ENCODE data around the gene POLR2H. TPM values are rescaled to one million over a fixed set of nuclear protein-coding genes. Genes with fewer than 3 reads are reported as not detected.

The POLR2H gene
- total RNA-seq, 1 donor from 2014 or later = 26.0 TPM

- ATAC-seq = no peak
- intact Hi-C loops (cut with micrococcal nuclease) = no loop called here
- DNase-seq = no peak
Observed at GRCh38 chr3:184380627-184381260, 19.2 kb downstream of the POLR2H start.

DNA sequence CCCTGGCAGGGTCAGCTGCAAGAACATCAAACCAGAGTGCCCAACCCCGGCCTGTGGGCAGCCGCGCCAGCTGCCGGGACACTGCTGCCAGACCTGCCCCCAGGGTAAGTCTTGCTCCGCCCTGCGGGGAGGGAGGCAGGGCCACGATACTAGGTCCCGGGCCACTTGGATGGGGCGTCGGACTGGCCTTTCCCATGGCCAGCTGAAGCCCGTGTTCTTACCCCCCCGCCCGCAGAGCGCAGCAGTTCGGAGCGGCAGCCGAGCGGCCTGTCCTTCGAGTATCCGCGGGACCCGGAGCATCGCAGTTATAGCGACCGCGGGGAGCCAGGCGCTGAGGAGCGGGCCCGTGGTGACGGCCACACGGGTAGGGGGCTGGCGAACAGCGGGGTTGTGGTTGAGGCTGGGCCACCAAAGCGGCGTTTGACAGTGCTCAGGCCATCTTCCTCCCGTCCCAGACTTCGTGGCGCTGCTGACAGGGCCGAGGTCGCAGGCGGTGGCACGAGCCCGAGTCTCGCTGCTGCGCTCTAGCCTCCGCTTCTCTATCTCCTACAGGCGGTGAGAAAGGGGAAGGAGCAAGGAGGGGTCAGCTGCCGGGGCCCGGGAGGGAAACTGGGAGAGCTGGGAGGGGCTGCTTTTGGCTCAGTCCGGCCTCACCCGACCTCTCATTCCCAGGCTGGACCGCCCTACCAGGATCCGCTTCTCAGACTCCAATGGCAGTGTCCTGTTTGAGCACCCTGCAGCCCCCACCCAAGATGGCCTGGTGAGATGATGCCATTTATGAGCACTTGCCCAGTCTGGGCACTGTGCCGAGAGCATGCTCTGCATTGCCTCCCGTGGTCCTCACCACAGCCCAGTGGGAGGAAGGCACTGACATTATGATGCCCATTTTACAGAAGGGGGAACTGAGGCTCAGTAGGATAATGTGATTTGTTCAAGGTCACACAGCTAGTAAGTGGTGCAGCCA, 20.0 kb downstream of the POLR2H start:
- ATAC-seq (peak; percentile 64), DNase-seq (peak; percentile 75)
- intact Hi-C loops (cut with micrococcal nuclease) = no loop called here

DNA sequence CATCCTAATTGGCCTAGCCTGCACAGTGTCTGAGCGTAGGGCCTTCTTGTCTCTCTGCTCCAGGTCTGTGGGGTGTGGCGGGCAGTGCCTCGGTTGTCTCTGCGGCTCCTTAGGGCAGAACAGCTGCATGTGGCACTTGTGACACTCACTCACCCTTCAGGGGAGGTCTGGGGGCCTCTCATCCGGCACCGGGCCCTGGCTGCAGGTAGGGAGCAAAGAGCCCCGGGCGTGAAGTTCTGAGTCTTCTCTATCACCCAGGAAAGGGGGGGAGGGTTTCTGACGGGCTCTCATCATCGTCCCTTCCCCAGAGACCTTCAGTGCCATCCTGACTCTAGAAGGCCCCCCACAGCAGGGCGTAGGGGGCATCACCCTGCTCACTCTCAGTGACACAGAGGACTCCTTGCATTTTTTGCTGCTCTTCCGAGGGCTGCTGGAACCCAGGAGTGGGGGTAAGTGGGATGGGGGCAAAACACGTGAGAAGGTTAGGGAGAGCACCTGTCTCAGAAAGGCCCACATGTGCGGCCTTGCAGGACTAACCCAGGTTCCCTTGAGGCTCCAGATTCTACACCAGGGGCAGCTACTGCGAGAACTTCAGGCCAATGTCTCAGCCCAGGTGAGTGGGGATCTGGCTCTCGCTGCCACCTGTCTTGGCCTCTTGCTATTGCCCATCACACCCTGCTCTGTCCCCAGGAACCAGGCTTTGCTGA, 21.0 kb downstream of the POLR2H start:
- no peak for ATAC-seq
- intact Hi-C loops (cut with micrococcal nuclease) = no loop called here
- no peak for DNase-seq

GRCh38 chr3:184383033-184383740, 21.7 kb downstream of the POLR2H start:
- intact Hi-C loops (cut with micrococcal nuclease) = no loop called here
- ATAC-seq = no peak

GRCh38 chr3:184384342-184384741, 22.8 kb downstream of the POLR2H start:
- ATAC-seq = no peak
- DNase-seq = no peak
- intact Hi-C loops (cut with micrococcal nuclease) = no loop called here

More at GRCh38 chr3:184383033-184383740, 21.7 kb downstream of the POLR2H start:
- no peak for DNase-seq

DNA sequence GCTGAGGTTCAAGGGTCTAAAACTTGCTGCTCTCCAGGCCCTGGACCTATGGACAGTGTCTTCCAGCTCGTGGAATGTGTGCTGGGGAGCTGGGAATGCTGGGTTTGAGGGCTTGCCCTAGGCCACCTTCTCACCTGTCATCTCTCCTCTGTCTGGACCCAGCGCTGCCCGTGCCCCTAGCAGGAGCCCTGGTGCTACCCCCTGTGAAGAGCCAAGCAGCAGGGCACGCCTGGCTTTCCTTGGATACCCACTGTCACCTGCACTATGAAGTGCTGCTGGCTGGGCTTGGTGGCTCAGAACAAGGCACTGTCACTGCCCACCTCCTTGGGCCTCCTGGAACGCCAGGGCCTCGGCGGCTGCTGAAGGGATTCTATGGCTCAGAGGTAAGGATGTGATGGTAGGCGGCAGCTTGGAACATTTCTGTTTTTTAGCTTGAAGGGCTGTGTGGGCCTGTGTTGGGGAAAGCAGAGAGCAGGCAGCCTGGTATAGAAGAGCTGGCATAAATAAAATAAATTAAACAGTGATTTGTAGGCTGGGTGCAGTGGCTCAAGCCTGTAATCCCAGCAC, 23.4 kb downstream of the POLR2H start:
- intact Hi-C loops (cut with micrococcal nuclease) = no loop called here
- ATAC-seq = no peak
- no peak for DNase-seq

GRCh38 chr3:184386047-184386806, 24.7 kb downstream of the POLR2H start:
- no peak for ATAC-seq
- intact Hi-C loops (cut with micrococcal nuclease) = no loop called here
- DNase-seq = no peak

DNA sequence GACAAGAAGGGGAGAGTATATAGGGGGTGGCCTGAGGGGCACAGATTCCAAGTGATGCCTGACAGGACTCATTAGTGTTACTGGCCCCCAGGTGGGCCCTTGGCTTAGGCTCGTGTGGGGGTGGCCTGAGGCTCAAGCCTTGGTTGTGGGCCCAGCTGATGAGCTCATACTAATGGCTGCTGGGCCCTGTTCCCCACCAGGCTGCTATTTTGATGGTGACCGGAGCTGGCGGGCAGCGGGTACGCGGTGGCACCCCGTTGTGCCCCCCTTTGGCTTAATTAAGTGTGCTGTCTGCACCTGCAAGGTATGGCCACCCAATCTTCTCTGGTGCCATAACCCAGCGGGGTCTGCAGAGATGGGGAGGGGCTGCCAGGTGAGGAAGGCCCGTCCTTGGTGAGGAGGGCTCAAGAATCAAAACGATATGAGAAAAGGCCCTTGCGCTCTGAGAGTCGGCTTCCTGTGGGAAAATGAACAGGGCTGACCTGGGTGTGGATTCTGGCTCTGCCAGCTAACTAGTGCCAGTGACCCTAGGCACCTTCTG, 25.7 kb downstream of the POLR2H start:
- DNase-seq (no peak), ATAC-seq (no peak)
- intact Hi-C loops (cut with micrococcal nuclease) = no loop called here

DNA sequence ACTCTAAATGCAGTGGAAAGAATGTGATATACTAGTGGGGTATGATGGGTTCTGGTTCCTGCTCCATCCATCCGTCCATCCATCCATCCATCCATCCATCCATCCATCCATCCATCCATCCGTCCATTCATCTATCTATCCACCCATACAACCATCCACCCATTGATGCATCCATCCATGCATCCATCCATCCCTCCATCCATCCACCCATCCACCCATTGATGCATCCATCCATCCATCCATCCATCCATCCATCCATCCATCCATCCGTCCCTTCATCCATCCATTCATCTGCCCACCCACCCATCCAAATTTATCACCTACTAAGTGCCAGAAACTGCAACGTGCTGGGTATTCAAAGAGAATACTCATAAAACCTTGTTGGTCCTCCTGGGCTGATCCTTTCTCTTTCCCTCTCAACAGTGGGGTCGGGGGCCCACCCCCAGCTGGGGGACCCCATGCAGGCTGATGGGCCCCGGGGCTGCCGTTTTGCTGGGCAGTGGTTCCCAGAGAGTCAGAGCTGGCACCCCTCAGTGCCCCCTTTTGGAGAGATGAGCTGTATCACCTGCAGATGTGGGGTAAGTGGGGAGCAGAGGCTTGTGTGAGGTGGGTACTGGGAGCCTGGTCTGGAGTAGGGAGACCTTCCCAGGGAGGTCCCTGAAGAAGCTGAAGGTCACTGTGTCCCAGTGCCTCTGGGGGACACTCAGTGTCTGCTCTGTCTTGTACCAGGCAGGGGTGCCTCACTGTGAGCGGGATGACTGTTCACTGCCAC, 26.8 kb downstream of the POLR2H start:
- intact Hi-C loops (cut with micrococcal nuclease) = no loop called here

GRCh38 chr3:184388936-184389230, 27.4 kb downstream of the POLR2H start:
- no peak for ATAC-seq
- DNase-seq = no peak
- intact Hi-C loops (cut with micrococcal nuclease) = no loop called here

More for the DNA sequence above, 26.8 kb downstream of the POLR2H start:
- DNase-seq (no peak), ATAC-seq (no peak)

GRCh38 chr3:184389384-184389783, 27.9 kb downstream of the POLR2H start:
- intact Hi-C loops (cut with micrococcal nuclease) = no loop called here
- no peak for ATAC-seq
- DNase-seq = no peak

- intact Hi-C loops (cut with micrococcal nuclease) = no loop called here
- ATAC-seq (no peak), DNase-seq (no peak)
Observed at GRCh38 chr3:184389935-184390528, 28.5 kb downstream of the POLR2H start.

DNA sequence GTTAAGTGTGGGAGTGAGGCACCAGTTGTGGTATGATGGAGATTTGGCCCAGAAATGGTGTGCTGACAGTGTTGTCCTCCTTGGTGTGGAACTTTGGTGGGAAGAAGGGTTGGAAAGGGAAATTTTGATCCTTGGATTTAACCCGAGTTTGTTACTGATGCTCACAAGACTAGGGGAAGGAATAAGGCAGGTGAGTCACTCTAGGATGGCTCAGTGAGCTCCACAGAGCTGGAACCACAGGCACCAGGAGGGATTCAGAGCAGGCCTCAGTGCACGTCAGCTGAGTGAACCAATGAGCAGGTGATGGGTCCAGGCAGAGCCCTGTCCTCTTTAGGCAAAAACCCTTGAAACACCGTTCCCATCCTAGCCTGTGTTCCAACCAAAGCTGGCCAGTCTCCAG, 29.8 kb downstream of the POLR2H start:
- DNase-seq = no peak
- ATAC-seq = no peak
- intact Hi-C loops (cut with micrococcal nuclease) = no loop called here

GRCh38 chr3:184395320-184395660, 33.8 kb downstream of the POLR2H start:
- DNase-seq = no peak
- peak; percentile 37 for ATAC-seq
- intact Hi-C loops (cut with micrococcal nuclease) = no loop called here

DNA sequence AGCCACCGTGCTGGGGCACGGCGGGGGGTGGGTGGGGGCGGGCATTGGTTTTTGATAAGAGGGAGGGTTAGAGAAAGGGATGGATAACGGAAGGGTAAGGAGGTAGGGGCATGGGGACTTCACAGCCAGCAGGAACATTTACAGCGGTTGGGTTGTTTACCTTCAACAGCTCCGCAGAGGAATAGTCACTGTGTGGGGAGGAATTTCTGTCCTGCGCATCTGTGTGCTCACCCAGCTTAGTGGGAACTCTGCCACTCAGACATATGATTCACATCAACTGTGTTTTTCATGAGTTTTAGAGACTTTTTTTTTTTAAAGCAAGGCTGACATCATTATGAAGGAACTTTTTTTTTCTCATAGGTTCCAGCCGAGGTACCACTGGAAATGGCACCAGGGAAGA, 37.9 kb downstream of the POLR2H start:
- no peak for DNase-seq
- ATAC-seq = peak; percentile 88
- intact Hi-C loops (cut with micrococcal nuclease) = no loop called here

GRCh38 chr3:184405075-184406030, 43.8 kb downstream of the POLR2H start:
- intact Hi-C loops (cut with micrococcal nuclease) = no loop called here
- no peak for ATAC-seq
- no peak for DNase-seq

Measured in left ventricle myocardium superior (tissue), 1 donor.